HepG2 (cell line): ENCODE results near the gene TK1. TPM values are rescaled to one million over a fixed set of nuclear protein-coding genes. Genes with fewer than 3 reads are reported as not detected.
A peak's percentile ranks its signal among the peaks of the same experiment; 100 is the strongest.

Experiments used
- ATF4 ChIP-seq, 2 experiments: fragments of 450-650 bp in 1 of 2; sonication (generic) in 1 of 2; formaldehyde crosslinking; IDR thresholded peaks; 2 replicates each; pipeline versions ENCODE4 v1.5.0 to v1.8.0; 2020 to 2022; ENCODE audit warnings: mild to moderate bottlenecking in 1 of 2, missing genetic modification reagents in 1 of 2
- BORCS8-MEF2B ChIP-seq: sonication (generic); formaldehyde crosslinking; IDR thresholded peaks from 2 replicates; pipeline ENCODE4 v1.8.0; 2022; ENCODE audit warnings: mild to moderate bottlenecking, missing genetic modification reagents
- ELF4 ChIP-seq: sonication (generic); formaldehyde crosslinking; IDR thresholded peaks from 2 replicates; pipeline ENCODE4 v1.5.0; 2020; ENCODE audit warnings: missing genetic modification reagents, mild to moderate bottlenecking, moderate library complexity, borderline replicate concordance
- MAFK ChIP-seq, 2 experiments: IDR thresholded peaks in 1 of 2; conservative IDR thresholded peaks in 1 of 2; 2 replicates each; pipeline ENCODE4 v1.6.1; 2011; ENCODE audit warnings: improper control_type of control experiment in 2 of 2, low read length in 2 of 2
- MAX ChIP-seq: IDR thresholded peaks from 2 replicates; pipeline ENCODE4 v1.6.1; 2012; ENCODE audit warnings: inconsistent platforms
- NFAT5 ChIP-seq: sonication (generic); formaldehyde crosslinking; IDR thresholded peaks from 2 replicates; pipeline ENCODE4 v1.4.0; 2020; ENCODE audit warnings: missing genetic modification reagents
- NFE2L1 ChIP-seq: sonication (generic); formaldehyde crosslinking; IDR thresholded peaks from 2 replicates; pipeline ENCODE4 v1.4.0; 2020; ENCODE audit warnings: missing genetic modification reagents, mild to moderate bottlenecking, borderline replicate concordance
- ONECUT2 ChIP-seq: sonication (generic); formaldehyde crosslinking; IDR thresholded peaks from 2 replicates; pipeline ENCODE4 v1.4.0; 2020; ENCODE audit warnings: missing genetic modification reagents
- PAWR ChIP-seq: sonication (generic); formaldehyde crosslinking; IDR thresholded peaks from 2 replicates; pipeline ENCODE4 v1.4.0; 2020; ENCODE audit warnings: missing genetic modification reagents, mild to moderate bottlenecking, borderline replicate concordance
- RCOR2 ChIP-seq: IDR thresholded peaks from 2 replicates; pipeline ENCODE4 v1.6.1; 2016; ENCODE audit warnings: missing biosample characterization, missing genetic modification reagents
- SAP130 ChIP-seq: IDR thresholded peaks from 2 replicates; pipeline ENCODE4 v1.6.1; 2016; ENCODE audit warnings: low read depth
- SRSF1 ChIP-seq: fragments of 200-400 bp; formaldehyde crosslinking; optimal IDR thresholded peaks from 2 replicates; pipeline ENCODE3; 2017; ENCODE audit warnings: mild to moderate bottlenecking, low read depth, low read length, moderate library complexity
- SRY ChIP-seq: sonication (generic); formaldehyde crosslinking; IDR thresholded peaks from 2 replicates; pipeline ENCODE4 v1.8.0; 2022; ENCODE audit warnings: mild to moderate bottlenecking, missing genetic modification reagents
- ZBTB33 ChIP-seq: sonication (generic); formaldehyde crosslinking; IDR thresholded peaks from 2 replicates; pipeline ENCODE4 v1.4.0; 2020; ENCODE audit warnings: missing genetic modification reagents
- ZFX ChIP-seq: sonication (generic); formaldehyde crosslinking; IDR thresholded peaks from 2 replicates; pipeline ENCODE4 v1.4.0; 2020; ENCODE audit warnings: mild to moderate bottlenecking, low read depth, missing genetic modification reagents, moderate library complexity
- ZNF644 ChIP-seq: IDR thresholded peaks from 2 replicates; pipeline ENCODE4 v1.6.1; 2016; ENCODE audit warnings: low read depth
- ZNF710 ChIP-seq: sonication (generic); formaldehyde crosslinking; IDR thresholded peaks from 2 replicates; pipeline ENCODE4 v1.5.0; 2020; ENCODE audit warnings: mild to moderate bottlenecking, missing genetic modification reagents, borderline replicate concordance
- ZNF792 ChIP-seq: IDR thresholded peaks from 2 replicates; pipeline ENCODE4 v1.6.1; 2016
- polyA plus RNA-seq, 8 experiments: library from polyadenylated mRNA; depleted of rRNA in 3 of 8; stranded (reverse) in 7 of 8; unstranded in 1 of 8; fragments of >200 nt; fragmentation: Illumina TruSeq in 4 of 8; extraction: Trizol in 4 of 8; gene quantifications; 2 replicates each; pipeline versions ENCODE4 v1.2.1 to v1.2.3, GENCODE V29; 2011 to 2016; ENCODE audit warnings: low read depth in 4 of 8, missing spikeins in 1 of 8, mixed read lengths in 1 of 8; ENCODE audit not compliant: insufficient read depth in 1 of 8
- total RNA-seq, 5 experiments: library from RNA; depleted of rRNA; stranded (reverse); fragments of >200 nt; fragmentation: Illumina TruSeq; extraction: Trizol; gene quantifications; 2 replicates each; pipeline ENCODE4 v1.2.3, GENCODE V29; 2016; ENCODE audit warnings: low read depth in 1 of 5

Gene TK1
- total and polyA plus RNA-seq, 2 of the 13 experiments (the other 11 are each of a cell fraction or from before 2014, with no cell fraction given) = 45.0 to 96.0 TPM

GRCh38 chr17:78159575-78160158 lies 27.2 kb downstream of the TK1 start (continued):
- no peak for TF ChIP-seq ZNF710 (CRISPR knock-in tag)
- TF ChIP-seq MAX = peak; percentile 34
- TF ChIP-seq SRY (CRISPR knock-in tag) = no peak
- TF ChIP-seq ELF4 = no peak
- no peak for TF ChIP-seq NFE2L1 (CRISPR knock-in tag)
- TF ChIP-seq NFAT5 (CRISPR knock-in tag) = no peak
- TF ChIP-seq ZFX (CRISPR knock-in tag) = peak; percentile 34; the same call in 1 of the 2 replicates
- TF ChIP-seq PAWR (CRISPR knock-in tag) = no peak
- peak; percentile 65 for TF ChIP-seq SAP130 (CRISPR knock-in tag)
- TF ChIP-seq BORCS8-MEF2B = no peak
- peak in 1 of 2 experiments; percentile 77; a peak in 2 of 4 replicates for TF ChIP-seq ATF4 (CRISPR knock-in tag; IDR thresholded peaks at IDR 0.05)
- TF ChIP-seq ZBTB33 (CRISPR knock-in tag) = peak; percentile 14; the same call in 1 of the 2 replicates
- peak; percentile 85 for TF ChIP-seq ZNF644 (CRISPR knock-in tag)
- TF ChIP-seq SRSF1 = no peak
- no peak for TF ChIP-seq ZNF792
- peak; percentile 64 for TF ChIP-seq RCOR2 (CRISPR knock-in tag)
- no peak for TF ChIP-seq MAFK (conservative IDR thresholded peaks at IDR 0.05 in 1 of 2, IDR thresholded peaks at IDR 0.05 in 1 of 2; ENCODE audit: low read length in 2 of 2)
- TF ChIP-seq ONECUT2 (CRISPR knock-in tag) = no peak
